Astrocyte of the cerebellum (primary cell): ENCODE results near the gene MIS18BP1.

Source experiments
- DNase-seq: peaks from one replicate; pipeline ENCODE4 v3.0.0-alpha.2; 2011; ENCODE audit warnings: low read depth
- H3K4me3 ChIP-seq: 2 replicates; pipeline ENCODE4 v1.5.1; 2011; ENCODE audit warnings: mild to moderate bottlenecking, low read depth, low read length, moderate library complexity
- CTCF ChIP-seq: IDR thresholded peaks from 2 replicates; pipeline ENCODE4 v1.5.1; 2012; ENCODE audit warnings: low read length, low read depth, moderate library complexity, mild to moderate bottlenecking; ENCODE audit errors: missing control alignments
- in situ Hi-C: cut with HindIII; loops from 2 replicates; pipeline ENCODE4 v1.10.0; 2017; ENCODE audit warnings: low sequenced_read_pairs

MIS18BP1 gene

DNA sequence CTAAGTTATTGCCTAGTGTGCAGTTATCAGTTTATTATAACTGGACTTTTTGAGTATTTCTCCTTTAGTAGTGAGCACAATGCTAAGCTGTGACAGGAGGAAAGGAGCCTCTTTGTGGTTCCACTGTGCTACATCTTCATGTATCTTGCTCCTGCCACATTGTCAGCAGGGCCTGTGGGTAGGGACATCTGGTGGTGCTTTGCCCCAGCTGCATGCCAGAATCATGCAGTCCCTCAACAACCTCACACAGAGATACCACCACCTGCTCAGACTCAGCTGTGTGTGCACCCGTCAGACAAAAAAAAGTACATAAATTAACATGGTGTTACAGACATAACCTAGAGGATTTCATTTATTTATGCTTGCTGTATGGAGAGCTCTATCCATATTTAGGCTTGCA, 51.1 kb downstream of the MIS18BP1 start:
- peak; percentile 23 for TF ChIP-seq CTCF
- DNase-seq: no peak
- in situ Hi-C loops: no loop called here
- no peak overlapping the region for H3K4me3 ChIP-seq

- DNase-seq: no peak
- in situ Hi-C loops: no loop called here
- no peak overlapping the region for H3K4me3 ChIP-seq
- TF ChIP-seq CTCF: no peak
Measured at GRCh38 chr14:45199230-45199629, 53.8 kb downstream of the MIS18BP1 start.

GRCh38 chr14:45198551-45198950, 54.5 kb downstream of the MIS18BP1 start:
- in situ Hi-C loops: no loop called here
- peak; percentile 91 for DNase-seq
- H3K4me3 ChIP-seq: no peak overlapping the region
- no peak for TF ChIP-seq CTCF

DNA sequence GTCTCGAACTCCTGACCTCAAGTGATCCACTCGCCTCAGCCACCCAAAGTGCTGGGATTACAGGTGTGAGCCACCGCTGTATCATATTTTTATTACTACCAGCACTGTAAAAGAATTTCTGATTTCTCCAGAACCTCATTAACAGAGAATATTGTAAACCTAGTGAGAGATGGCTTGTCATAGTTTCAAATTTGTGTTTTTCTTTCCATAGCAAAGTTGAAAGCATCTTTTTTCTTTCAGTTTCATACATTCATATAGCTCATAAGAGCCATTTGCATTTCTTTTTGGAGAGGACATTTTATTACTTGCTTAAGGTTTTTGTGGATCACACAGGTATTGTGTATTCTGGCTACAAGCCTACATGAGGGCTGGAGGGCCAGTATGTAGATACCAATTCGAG, 58.0 kb downstream of the MIS18BP1 start:
- no peak overlapping the region for H3K4me3 ChIP-seq
- DNase-seq: no peak
- in situ Hi-C loops: no loop called here
- no peak for TF ChIP-seq CTCF

DNA sequence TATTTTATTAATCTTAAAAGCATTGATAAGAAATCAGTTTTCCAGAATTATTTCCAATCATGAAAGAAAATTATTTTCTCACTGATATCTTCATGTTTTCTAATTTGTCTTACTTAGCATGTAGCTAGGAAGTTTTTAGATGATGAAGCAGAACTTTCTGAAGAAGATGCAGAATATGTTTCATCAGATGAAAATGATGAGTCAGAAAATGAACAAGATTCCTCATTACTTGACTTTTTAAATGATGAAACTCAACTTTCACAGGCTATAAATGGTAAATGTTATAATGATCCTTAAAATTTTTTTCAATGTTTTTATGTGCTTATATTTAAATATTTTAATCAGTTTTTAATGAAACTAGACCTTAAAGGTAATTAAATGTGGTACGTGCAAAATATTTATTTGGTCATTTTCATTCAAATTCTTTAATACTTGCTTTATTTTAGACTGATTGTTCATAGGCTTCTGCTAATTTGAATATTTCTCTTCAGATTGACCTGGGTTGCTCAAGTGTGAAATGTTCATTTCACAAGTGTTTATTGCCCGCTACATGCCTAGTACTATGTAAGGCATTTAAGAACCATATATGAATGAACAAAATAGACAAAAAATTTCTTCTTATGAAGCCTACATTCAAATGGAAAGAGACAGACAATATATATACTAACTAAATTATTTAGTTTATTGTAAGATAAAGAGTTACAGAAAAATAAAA, 67.7 kb downstream of the MIS18BP1 start:
- no peak overlapping the region for H3K4me3 ChIP-seq
- no peak for DNase-seq
- in situ Hi-C loops: no loop called here
- no peak for TF ChIP-seq CTCF

DNA sequence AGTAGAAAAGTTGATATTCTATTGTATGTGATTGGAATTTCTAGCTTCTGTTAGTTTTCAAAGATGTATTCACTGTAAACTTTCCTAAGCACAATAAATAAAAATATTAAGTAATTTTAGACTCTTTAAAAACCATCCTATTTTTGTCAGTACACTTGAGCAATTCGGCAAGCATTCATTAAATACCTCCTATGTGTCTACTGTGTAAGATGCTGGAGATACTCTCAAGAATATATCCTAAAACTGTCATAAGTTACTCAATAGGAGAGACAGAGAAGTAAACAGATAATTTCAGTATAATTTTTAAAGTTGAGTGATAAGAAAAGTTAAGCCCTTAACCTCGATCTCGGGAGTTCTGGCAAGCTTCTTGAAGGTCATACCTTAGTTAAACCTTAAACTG, 71.2 kb downstream of the MIS18BP1 start:
- no peak for DNase-seq
- H3K4me3 ChIP-seq: no peak overlapping the region
- in situ Hi-C loops: no loop called here
- no peak for TF ChIP-seq CTCF
